AG04449 (cell line): ENCODE data around the gene PPP3CB.

Source experiments
- CTCF ChIA-PET: fragments of 350-600 bp; formaldehyde crosslinking; extraction: SDS; loops from one replicate; lab custom pipeline; 2021; ENCODE audit warnings: antibody characterized with exemption; lab: Yijun Ruan, JAX
- POLR2A ChIA-PET: fragments of 400-600, 350-600 bp; formaldehyde crosslinking; extraction: SDS; loops from one replicate; lab custom pipeline; 2020; ENCODE audit warnings: antibody characterized with exemption, inconsistent platforms; lab: Yijun Ruan, JAX
- DNase-seq: peaks from one replicate; pipeline ENCODE4 v3.0.0-alpha.2; 2010; ENCODE audit warnings: low read depth, low spot score
- H3K4me3 ChIP-seq: 2 replicates; pipeline ENCODE4 v1.5.1; 2011; ENCODE audit warnings: low read depth, mild to moderate bottlenecking, control low read depth, low read length
- CTCF ChIP-seq: IDR thresholded peaks from one replicate; pipeline ENCODE4 v1.5.1; 2011; ENCODE audit warnings: mild to moderate bottlenecking, moderate library complexity, low read length, control low read depth, inconsistent platforms; ENCODE audit not compliant: insufficient read depth; ENCODE audit errors: missing control alignments

Gene PPP3CB

GRCh38 chr10:73509695-73510094 is 13.9 kb upstream of the PPP3CB start:
- H3K4me3 ChIP-seq = no peak overlapping the region
- ChIA-PET POLR2A (no interaction called here), CTCF (interaction anchor here (0.9 to 1.5 kb wide), 3 partner anchors 11 to 135 kb away, joined by 3 to 6 read pairs (median 5); no protein-coding TSS in a partner anchor)
- no peak for TF ChIP-seq CTCF
- no peak for DNase-seq

DNA sequence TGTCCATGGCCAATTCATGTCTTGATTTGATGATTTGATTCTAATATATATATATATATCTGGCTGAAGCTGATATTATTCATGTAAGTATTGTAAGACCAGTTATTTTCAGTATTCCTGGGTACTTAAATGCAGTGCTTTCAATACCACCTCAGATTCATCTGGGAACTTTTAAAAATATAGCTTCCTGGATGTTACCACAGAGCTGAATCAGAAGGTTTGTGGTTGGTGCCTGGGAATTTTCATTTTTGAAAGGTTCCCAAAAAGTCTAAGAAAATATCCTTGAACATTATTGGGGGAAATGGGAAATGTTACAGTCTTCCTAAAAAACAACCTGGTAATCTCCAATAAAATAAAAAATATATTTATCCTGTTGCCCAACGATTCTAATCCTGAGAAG is 10.7 kb upstream of the PPP3CB start:
- TF ChIP-seq CTCF = no peak
- ChIA-PET POLR2A (interaction anchor here (1.1 kb wide), 1 partner anchor 11 kb away, joined by 3 read pairs; the partner anchor contains the start of gene PPP3CB), CTCF (interaction anchor here (1.0 to 1.1 kb wide), 3 partner anchors 11 to 138 kb away, joined by 4 to 5 read pairs (median 5); no protein-coding TSS in a partner anchor)
- DNase-seq = no peak
- no peak overlapping the region for H3K4me3 ChIP-seq

DNA sequence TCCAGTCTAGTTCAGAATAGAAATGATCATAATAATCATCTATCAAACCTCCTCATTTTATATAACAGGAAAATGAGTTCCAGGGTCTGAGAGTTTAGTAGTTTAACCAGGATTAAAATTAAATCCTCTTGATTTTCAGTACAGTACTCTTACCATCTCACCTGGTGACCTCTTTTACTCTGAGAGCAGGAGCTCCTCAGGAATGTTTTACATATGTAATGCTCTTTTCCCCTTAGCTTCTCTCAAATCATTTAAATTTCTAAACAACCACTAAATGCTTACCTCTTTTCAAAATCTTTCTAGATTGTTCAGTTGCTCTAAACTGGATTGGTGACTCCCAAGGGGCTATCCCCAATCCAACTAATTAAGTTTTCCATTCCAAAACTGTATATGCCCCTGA is 10.2 kb upstream of the PPP3CB start:
- POLR2A ChIA-PET = interaction anchor here (1.1 kb wide), 1 partner anchor 10 kb away, joined by 3 read pairs; the partner anchor contains the start of gene PPP3CB
- TF ChIP-seq CTCF = no peak
- H3K4me3 ChIP-seq = no peak overlapping the region
- DNase-seq = no peak
- CTCF ChIA-PET = interaction anchor here (1.0 to 1.1 kb wide), 3 partner anchors 11 to 138 kb away, joined by 4 to 5 read pairs (median 5); no protein-coding TSS in a partner anchor

- ChIA-PET CTCF (interaction anchor here (4.1 kb wide), 1 partner anchor 26 kb away, joined by 25 read pairs; no protein-coding TSS in a partner anchor), POLR2A (no interaction called here)
- TF ChIP-seq CTCF = no peak
- DNase-seq = no peak
- H3K4me3 ChIP-seq = no peak overlapping the region
These were observed 7.2 kb upstream of the PPP3CB start for GRCh38 chr10:73503037-73503436.

DNA sequence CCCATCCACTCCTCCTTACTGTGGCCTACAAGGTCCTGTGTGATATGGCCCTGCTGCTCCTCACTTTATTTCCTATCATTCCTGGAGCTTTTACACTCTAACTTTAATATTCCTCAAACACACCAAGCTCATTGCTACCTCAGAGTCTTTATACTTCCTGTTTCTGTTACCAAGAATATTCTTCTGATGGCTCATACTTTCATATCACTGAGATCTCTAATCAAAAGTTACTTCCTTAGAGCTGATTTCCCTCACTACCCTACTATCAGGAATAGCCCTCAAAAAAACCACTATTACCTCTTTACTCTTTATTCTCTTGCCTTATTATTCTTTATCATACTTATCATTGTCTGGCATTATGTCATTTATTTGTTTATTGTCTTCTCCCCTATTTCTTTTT is 5.8 kb upstream of the PPP3CB start:
- CTCF ChIA-PET = interaction anchor here (2.1 to 4.1 kb wide), 2 partner anchors 28 to 142 kb away, joined by 8 to 25 read pairs; no protein-coding TSS in a partner anchor
- no peak overlapping the region for H3K4me3 ChIP-seq
- POLR2A ChIA-PET = no interaction called here
- no peak for DNase-seq
- no peak for TF ChIP-seq CTCF

DNA sequence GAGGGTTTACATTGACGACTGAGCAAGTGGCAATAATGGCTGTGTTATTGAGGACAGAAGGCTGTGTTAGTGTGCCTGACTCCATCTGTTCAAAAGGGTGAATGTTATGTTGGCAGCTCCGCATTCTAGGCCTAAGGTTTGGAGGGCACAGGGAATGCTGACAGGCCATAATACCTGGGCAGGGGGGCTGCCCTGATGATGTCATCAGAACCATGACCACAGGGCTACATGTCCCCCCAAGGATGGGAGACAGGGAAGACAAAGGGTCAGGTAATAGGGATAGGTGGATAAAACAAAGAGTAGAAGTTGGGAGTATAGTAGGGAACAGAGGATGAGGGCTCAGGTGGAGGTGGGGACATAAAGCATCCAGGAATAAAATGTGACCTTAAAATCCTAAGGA is 1.8 kb upstream of the PPP3CB start:
- ChIA-PET CTCF (interaction anchor here (0.6 kb wide), 1 partner anchor 32 kb away, joined by 4 read pairs; no protein-coding TSS in a partner anchor), POLR2A (no interaction called here)
- no peak overlapping the region for H3K4me3 ChIP-seq
- DNase-seq = no peak
- TF ChIP-seq CTCF = no peak
